HepG2 (cell line): Measurements from ENCODE around the gene MIDN. TPM values are rescaled to one million over a fixed set of nuclear protein-coding genes. Genes with fewer than 3 reads are reported as not detected.

Experiments used
- FOXJ3 ChIP-seq: sonication (generic); formaldehyde crosslinking; IDR thresholded peaks from 2 replicates; pipeline ENCODE4 v1.4.0; 2020; ENCODE audit warnings: missing genetic modification reagents, mild to moderate bottlenecking, borderline replicate concordance
- HOXA3 ChIP-seq: sonication (generic); formaldehyde crosslinking; IDR thresholded peaks from 2 replicates; pipeline ENCODE4 v1.5.0; 2020; ENCODE audit warnings: missing genetic modification reagents
- PAWR ChIP-seq: sonication (generic); formaldehyde crosslinking; IDR thresholded peaks from 2 replicates; pipeline ENCODE4 v1.4.0; 2020; ENCODE audit warnings: missing genetic modification reagents, mild to moderate bottlenecking, borderline replicate concordance
- PPARG ChIP-seq: conservative IDR thresholded peaks from 2 replicates; pipeline ENCODE4 v1.6.1; 2016; ENCODE audit warnings: missing biosample characterization, missing genetic modification reagents
- SKI ChIP-seq: fragments of 450-650 bp; IDR thresholded peaks from one replicate; pipeline ENCODE4 v1.6.1; 2018; ENCODE audit warnings: mild to moderate bottlenecking; ENCODE audit not compliant: partially characterized antibody
- TEAD3 ChIP-seq: optimal IDR thresholded peaks from 2 replicates; pipeline ENCODE3; 2016; ENCODE audit warnings: borderline replicate concordance
- ZFP62 ChIP-seq: sonication (generic); formaldehyde crosslinking; IDR thresholded peaks from 2 replicates; pipeline ENCODE4 v1.4.0; 2020; ENCODE audit warnings: missing genetic modification reagents
- ZNF720 ChIP-seq: sonication (generic); formaldehyde crosslinking; IDR thresholded peaks from 2 replicates; pipeline ENCODE4 v1.4.0; 2020; ENCODE audit warnings: missing genetic modification reagents
- polyA plus RNA-seq, 8 experiments: library from polyadenylated mRNA; depleted of rRNA in 3 of 8; stranded (reverse) in 7 of 8; unstranded in 1 of 8; fragments of >200 nt; fragmentation: Illumina TruSeq in 4 of 8; extraction: Trizol in 4 of 8; gene quantifications; 2 replicates each; pipeline versions ENCODE4 v1.2.1 to v1.2.3, GENCODE V29; 2011 to 2016; ENCODE audit warnings: low read depth in 4 of 8, missing spikeins in 1 of 8, mixed read lengths in 1 of 8; ENCODE audit not compliant: insufficient read depth in 1 of 8
- total RNA-seq, 5 experiments: library from RNA; depleted of rRNA; stranded (reverse); fragments of >200 nt; fragmentation: Illumina TruSeq; extraction: Trizol; gene quantifications; 2 replicates each; pipeline ENCODE4 v1.2.3, GENCODE V29; 2016; ENCODE audit warnings: low read depth in 1 of 5
- TF ChIP-seq, protein P1 (sequence below): sonication (generic); formaldehyde crosslinking; conservative IDR thresholded peaks from 2 replicates; pipeline ENCODE4 v1.5.0; 2020; ENCODE audit warnings: missing genetic modification reagents
- TF ChIP-seq, protein P2 (sequence below): sonication (generic); formaldehyde crosslinking; IDR thresholded peaks from 2 replicates; pipeline ENCODE4 v1.4.0; 2020; ENCODE audit warnings: mild to moderate bottlenecking, missing genetic modification reagents
- TF ChIP-seq, protein P3 (sequence below): sonication (generic); formaldehyde crosslinking; IDR thresholded peaks from 2 replicates; pipeline ENCODE4 v1.5.1; 2020; ENCODE audit warnings: missing genetic modification reagents, mild to moderate bottlenecking, borderline replicate concordance
- TF ChIP-seq, protein P4 (sequence below): sonication (generic); formaldehyde crosslinking; IDR thresholded peaks from 2 replicates; pipeline ENCODE4 v1.4.0; 2020; ENCODE audit warnings: missing genetic modification reagents, mild to moderate bottlenecking, borderline replicate concordance
- TF ChIP-seq, protein P5 (sequence below): sonication (generic); formaldehyde crosslinking; IDR thresholded peaks from 2 replicates; pipeline ENCODE4 v1.8.1; 2023; ENCODE audit warnings: mild to moderate bottlenecking, missing genetic modification reagents, borderline replicate concordance
- TF ChIP-seq, protein P6 (sequence below): sonication (generic); formaldehyde crosslinking; IDR thresholded peaks from 2 replicates; pipeline ENCODE4 v1.4.0; 2020; ENCODE audit warnings: missing genetic modification reagents

Gene MIDN
- total and polyA plus RNA-seq, 2 of the 13 experiments (the other 11 are each of a cell fraction or from before 2014, with no cell fraction given) = 8.4 to 18.0 TPM

DNA sequence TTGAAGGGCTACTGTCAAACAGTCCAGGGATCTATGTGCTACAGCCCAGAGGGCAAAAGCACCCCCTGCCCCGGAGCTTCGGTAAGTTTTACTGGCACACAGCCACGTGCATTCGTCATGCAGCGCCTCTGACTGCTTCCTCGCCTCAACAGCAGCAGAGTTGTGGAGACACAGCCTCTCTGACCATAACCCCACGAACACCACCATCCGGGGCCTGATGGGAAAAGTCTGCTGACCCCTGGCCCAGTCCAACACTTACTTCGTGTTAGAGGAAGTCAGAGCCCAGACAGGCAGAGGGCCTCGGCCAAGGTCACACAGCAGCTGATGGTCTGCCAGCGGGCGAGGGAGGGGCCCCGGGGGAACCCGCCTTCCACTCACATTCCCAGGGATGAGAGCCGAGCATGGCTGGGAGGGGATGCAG is 15.7 kb upstream of the MIDN start (continued):
- TF ChIP-seq, protein P1, sequence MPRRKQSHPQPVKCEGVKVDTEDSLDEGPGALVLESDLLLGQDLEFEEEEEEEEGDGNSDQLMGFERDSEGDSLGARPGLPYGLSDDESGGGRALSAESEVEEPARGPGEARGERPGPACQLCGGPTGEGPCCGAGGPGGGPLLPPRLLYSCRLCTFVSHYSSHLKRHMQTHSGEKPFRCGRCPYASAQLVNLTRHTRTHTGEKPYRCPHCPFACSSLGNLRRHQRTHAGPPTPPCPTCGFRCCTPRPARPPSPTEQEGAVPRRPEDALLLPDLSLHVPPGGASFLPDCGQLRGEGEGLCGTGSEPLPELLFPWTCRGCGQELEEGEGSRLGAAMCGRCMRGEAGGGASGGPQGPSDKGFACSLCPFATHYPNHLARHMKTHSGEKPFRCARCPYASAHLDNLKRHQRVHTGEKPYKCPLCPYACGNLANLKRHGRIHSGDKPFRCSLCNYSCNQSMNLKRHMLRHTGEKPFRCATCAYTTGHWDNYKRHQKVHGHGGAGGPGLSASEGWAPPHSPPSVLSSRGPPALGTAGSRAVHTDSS (CRISPR knock-in tag) = no peak
- TF ChIP-seq, protein P2, sequence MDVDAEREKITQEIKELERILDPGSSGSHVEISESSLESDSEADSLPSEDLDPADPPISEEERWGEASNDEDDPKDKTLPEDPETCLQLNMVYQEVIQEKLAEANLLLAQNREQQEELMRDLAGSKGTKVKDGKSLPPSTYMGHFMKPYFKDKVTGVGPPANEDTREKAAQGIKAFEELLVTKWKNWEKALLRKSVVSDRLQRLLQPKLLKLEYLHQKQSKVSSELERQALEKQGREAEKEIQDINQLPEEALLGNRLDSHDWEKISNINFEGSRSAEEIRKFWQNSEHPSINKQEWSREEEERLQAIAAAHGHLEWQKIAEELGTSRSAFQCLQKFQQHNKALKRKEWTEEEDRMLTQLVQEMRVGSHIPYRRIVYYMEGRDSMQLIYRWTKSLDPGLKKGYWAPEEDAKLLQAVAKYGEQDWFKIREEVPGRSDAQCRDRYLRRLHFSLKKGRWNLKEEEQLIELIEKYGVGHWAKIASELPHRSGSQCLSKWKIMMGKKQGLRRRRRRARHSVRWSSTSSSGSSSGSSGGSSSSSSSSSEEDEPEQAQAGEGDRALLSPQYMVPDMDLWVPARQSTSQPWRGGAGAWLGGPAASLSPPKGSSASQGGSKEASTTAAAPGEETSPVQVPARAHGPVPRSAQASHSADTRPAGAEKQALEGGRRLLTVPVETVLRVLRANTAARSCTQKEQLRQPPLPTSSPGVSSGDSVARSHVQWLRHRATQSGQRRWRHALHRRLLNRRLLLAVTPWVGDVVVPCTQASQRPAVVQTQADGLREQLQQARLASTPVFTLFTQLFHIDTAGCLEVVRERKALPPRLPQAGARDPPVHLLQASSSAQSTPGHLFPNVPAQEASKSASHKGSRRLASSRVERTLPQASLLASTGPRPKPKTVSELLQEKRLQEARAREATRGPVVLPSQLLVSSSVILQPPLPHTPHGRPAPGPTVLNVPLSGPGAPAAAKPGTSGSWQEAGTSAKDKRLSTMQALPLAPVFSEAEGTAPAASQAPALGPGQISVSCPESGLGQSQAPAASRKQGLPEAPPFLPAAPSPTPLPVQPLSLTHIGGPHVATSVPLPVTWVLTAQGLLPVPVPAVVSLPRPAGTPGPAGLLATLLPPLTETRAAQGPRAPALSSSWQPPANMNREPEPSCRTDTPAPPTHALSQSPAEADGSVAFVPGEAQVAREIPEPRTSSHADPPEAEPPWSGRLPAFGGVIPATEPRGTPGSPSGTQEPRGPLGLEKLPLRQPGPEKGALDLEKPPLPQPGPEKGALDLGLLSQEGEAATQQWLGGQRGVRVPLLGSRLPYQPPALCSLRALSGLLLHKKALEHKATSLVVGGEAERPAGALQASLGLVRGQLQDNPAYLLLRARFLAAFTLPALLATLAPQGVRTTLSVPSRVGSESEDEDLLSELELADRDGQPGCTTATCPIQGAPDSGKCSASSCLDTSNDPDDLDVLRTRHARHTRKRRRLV = no peak
- TF ChIP-seq, protein P3, sequence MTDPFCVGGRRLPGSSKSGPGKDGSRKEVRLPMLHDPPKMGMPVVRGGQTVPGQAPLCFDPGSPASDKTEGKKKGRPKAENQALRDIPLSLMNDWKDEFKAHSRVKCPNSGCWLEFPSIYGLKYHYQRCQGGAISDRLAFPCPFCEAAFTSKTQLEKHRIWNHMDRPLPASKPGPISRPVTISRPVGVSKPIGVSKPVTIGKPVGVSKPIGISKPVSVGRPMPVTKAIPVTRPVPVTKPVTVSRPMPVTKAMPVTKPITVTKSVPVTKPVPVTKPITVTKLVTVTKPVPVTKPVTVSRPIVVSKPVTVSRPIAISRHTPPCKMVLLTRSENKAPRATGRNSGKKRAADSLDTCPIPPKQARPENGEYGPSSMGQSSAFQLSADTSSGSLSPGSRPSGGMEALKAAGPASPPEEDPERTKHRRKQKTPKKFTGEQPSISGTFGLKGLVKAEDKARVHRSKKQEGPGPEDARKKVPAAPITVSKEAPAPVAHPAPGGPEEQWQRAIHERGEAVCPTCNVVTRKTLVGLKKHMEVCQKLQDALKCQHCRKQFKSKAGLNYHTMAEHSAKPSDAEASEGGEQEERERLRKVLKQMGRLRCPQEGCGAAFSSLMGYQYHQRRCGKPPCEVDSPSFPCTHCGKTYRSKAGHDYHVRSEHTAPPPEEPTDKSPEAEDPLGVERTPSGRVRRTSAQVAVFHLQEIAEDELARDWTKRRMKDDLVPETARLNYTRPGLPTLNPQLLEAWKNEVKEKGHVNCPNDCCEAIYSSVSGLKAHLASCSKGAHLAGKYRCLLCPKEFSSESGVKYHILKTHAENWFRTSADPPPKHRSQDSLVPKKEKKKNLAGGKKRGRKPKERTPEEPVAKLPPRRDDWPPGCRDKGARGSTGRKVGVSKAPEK (CRISPR knock-in tag) = no peak
- TF ChIP-seq PPARG (CRISPR knock-in tag) (peak; percentile 88), ZNF720 (CRISPR knock-in tag) (no peak), HOXA3 (CRISPR knock-in tag) (no peak), SKI (peak; percentile 36), FOXJ3 (CRISPR knock-in tag) (no peak), PAWR (CRISPR knock-in tag) (no peak), ZFP62 (no peak), TEAD3 (CRISPR knock-in tag) (no peak)
- TF ChIP-seq, protein P4, sequence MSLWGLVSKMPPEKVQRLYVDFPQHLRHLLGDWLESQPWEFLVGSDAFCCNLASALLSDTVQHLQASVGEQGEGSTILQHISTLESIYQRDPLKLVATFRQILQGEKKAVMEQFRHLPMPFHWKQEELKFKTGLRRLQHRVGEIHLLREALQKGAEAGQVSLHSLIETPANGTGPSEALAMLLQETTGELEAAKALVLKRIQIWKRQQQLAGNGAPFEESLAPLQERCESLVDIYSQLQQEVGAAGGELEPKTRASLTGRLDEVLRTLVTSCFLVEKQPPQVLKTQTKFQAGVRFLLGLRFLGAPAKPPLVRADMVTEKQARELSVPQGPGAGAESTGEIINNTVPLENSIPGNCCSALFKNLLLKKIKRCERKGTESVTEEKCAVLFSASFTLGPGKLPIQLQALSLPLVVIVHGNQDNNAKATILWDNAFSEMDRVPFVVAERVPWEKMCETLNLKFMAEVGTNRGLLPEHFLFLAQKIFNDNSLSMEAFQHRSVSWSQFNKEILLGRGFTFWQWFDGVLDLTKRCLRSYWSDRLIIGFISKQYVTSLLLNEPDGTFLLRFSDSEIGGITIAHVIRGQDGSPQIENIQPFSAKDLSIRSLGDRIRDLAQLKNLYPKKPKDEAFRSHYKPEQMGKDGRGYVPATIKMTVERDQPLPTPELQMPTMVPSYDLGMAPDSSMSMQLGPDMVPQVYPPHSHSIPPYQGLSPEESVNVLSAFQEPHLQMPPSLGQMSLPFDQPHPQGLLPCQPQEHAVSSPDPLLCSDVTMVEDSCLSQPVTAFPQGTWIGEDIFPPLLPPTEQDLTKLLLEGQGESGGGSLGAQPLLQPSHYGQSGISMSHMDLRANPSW (CRISPR knock-in tag) = no peak
- TF ChIP-seq, protein P5, sequence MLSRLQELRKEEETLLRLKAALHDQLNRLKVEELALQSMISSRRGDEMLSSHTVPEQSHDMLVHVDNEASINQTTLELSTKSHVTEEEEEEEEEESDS (CRISPR knock-in tag) = no peak
- TF ChIP-seq, protein P6, sequence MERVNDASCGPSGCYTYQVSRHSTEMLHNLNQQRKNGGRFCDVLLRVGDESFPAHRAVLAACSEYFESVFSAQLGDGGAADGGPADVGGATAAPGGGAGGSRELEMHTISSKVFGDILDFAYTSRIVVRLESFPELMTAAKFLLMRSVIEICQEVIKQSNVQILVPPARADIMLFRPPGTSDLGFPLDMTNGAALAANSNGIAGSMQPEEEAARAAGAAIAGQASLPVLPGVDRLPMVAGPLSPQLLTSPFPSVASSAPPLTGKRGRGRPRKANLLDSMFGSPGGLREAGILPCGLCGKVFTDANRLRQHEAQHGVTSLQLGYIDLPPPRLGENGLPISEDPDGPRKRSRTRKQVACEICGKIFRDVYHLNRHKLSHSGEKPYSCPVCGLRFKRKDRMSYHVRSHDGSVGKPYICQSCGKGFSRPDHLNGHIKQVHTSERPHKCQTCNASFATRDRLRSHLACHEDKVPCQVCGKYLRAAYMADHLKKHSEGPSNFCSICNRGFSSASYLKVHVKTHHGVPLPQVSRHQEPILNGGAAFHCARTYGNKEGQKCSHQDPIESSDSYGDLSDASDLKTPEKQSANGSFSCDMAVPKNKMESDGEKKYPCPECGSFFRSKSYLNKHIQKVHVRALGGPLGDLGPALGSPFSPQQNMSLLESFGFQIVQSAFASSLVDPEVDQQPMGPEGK (CRISPR knock-in tag) = peak; percentile 74
